CD4-positive, alpha-beta T cell (primary cell): Measurements from ENCODE around the gene VSTM2A. TPM values are rescaled to one million over a fixed set of nuclear protein-coding genes. Genes with fewer than 3 reads are reported as not detected.

ENCODE experiments used
- ATAC-seq: fragments of 200-7000 bp; cut with Tn5 transposase; one replicate; pipeline ENCODE4 v1.10.0; 2022; ENCODE audit warnings: mild to moderate bottlenecking; ENCODE audit not compliant: poor library complexity
- CTCF ChIA-PET: fragments of 350-600 bp; sonication (Branson Sonifier 250); formaldehyde crosslinking; loops from one replicate; lab custom pipeline; 2021; ENCODE audit warnings: antibody characterized with exemption, inconsistent platforms; lab: Charles Lee
- POLR2A ChIA-PET: fragments of 350-600 bp; sonication (Branson Sonifier 250); formaldehyde crosslinking; loops from one replicate; lab custom pipeline; 2021; ENCODE audit warnings: antibody characterized with exemption, inconsistent platforms; lab: Charles Lee
- DNase-seq, 14 experiments: peaks; one replicate each; pipeline ENCODE4 v3.0.0-alpha.2; 2013 to 2020; ENCODE audit warnings: mixed read lengths in 2 of 14
- H3K27ac ChIP-seq, 2 donors: one replicate each; pipeline versions ENCODE4 v1.5.1 to v1.7.0; 2013; ENCODE audit warnings: low read length in 2 of 2, low read depth in 1 of 2, mild to moderate bottlenecking in 1 of 2
- H3K27me3 ChIP-seq, 2 experiments: 1 replicate in 1 of 2; 2 replicates in 1 of 2; pipeline versions ENCODE4 v1.6.1 to v1.7.0; 2013; ENCODE audit warnings: low read length in 2 of 2, control low read depth in 1 of 2, mild to moderate bottlenecking in 1 of 2, moderate library complexity in 1 of 2; ENCODE audit not compliant: insufficient read depth in 2 of 2, control insufficient read depth in 1 of 2
- H3K36me3 ChIP-seq: one replicate; pipeline ENCODE4 v1.6.1; 2013; ENCODE audit warnings: low read length, control low read depth; ENCODE audit not compliant: insufficient read depth
- H3K4me1 ChIP-seq: one replicate; pipeline ENCODE4 v1.6.1; 2013; ENCODE audit warnings: low read length, control low read depth; ENCODE audit not compliant: insufficient read depth
- H3K4me3 ChIP-seq: one replicate; pipeline ENCODE4 v1.5.1; 2013; ENCODE audit warnings: mild to moderate bottlenecking, low read length, moderate library complexity
- H3K9me3 ChIP-seq, 2 experiments: 1 replicate in 1 of 2; 2 replicates in 1 of 2; pipeline versions ENCODE4 v1.6.1 to v1.7.0; 2013; ENCODE audit warnings: low read length in 2 of 2, mild to moderate bottlenecking in 2 of 2, control low read depth in 1 of 2, moderate library complexity in 1 of 2; ENCODE audit not compliant: control insufficient read depth in 1 of 2, insufficient read depth in 1 of 2
- H3K27ac Mint-ChIP-seq: one replicate; pipeline ENCODE4 v1.8.0; 2020; ENCODE audit warnings: mixed read lengths
- H3K27me3 Mint-ChIP-seq: one replicate; pipeline ENCODE4 v1.8.0; 2021; ENCODE audit warnings: mixed read lengths
- H3K36me3 Mint-ChIP-seq: one replicate; pipeline ENCODE4 v1.8.0; 2021; ENCODE audit warnings: low read depth, mixed read lengths
- H3K4me1 Mint-ChIP-seq: one replicate; pipeline ENCODE4 v1.8.0; 2021; ENCODE audit warnings: low read depth, mixed read lengths
- H3K4me3 Mint-ChIP-seq: one replicate; pipeline ENCODE4 v1.8.0; 2020; ENCODE audit warnings: mild to moderate bottlenecking, mixed read lengths
- H3K9me3 Mint-ChIP-seq: one replicate; pipeline ENCODE4 v1.8.0; 2020; ENCODE audit warnings: mixed read lengths
- CTCF ChIP-seq: fragments of 200-600 bp; IDR thresholded peaks from one replicate; pipeline ENCODE4 v1.8.0; 2022; ENCODE audit warnings: antibody characterized with exemption, mild to moderate bottlenecking
- intact Hi-C, 2 experiments: fragments of 100-400 bp; cut with DNase I in 1 of 2; cut with micrococcal nuclease in 1 of 2; formaldehyde crosslinking; loops; one replicate each; pipeline versions ENCODE4 v1.15.1 to v1.9.0; 2023 to 2025; cut with DNase I, micrococcal nuclease
- total RNA-seq, 174 experiments: library from RNA in 2 of 174; stranded (reverse) in 2 of 174; gene quantifications; one replicate each; pipeline ENCODE4 v1.2.3 and lab custom pipeline; 2021 to 2026

VSTM2A gene
- total RNA-seq, 2 experiments from 2014 or later: not detected

- Histone ChIP-seq H3K4me3 (no peak overlapping the region), H3K27me3 (no peaks in the 10 kb centered on the region), H3K9me3 (peaks cover 0 to 6% of the 10 kb centered on the region in 2 experiments), H3K27ac (no peak overlapping the region), H3K36me3 (no peaks in the 10 kb centered on the region), H3K4me1 (no peaks in the 10 kb centered on the region)
- ChIA-PET CTCF (no interaction called here), POLR2A (no interaction called here)
- Mint-ChIP-seq H3K27me3 (no peaks in the 10 kb centered on the region), H3K9me3 (peaks cover 5% of the 10 kb centered on the region), H3K4me1 (no peaks in the 10 kb centered on the region), H3K36me3 (no peaks in the 10 kb centered on the region), H3K4me3 (no peak overlapping the region), H3K27ac (no peak overlapping the region)
- ATAC-seq: no peak
- no peak for DNase-seq
- intact Hi-C loops: no loop called here
- TF ChIP-seq CTCF: no peak
These were observed 21.2 kb downstream of the VSTM2A start for GRCh38 chr7:54563329-54563916.

GRCh38 chr7:54565432-54565831 lies 23.3 kb downstream of the VSTM2A start:
- Mint-ChIP-seq H3K9me3 (peaks cover 9% of the 10 kb centered on the region), H3K4me3 (no peak overlapping the region)

GRCh38 chr7:54581511-54581910 lies 39.3 kb downstream of the VSTM2A start:
- Histone ChIP-seq H3K27ac (no peak overlapping the region), H3K9me3 (no peaks in the 10 kb centered on the region), H3K36me3 (no peaks in the 10 kb centered on the region), H3K4me3 (no peak overlapping the region), H3K4me1 (no peaks in the 10 kb centered on the region), H3K27me3 (no peaks in the 10 kb centered on the region)
- Mint-ChIP-seq H3K27ac (no peak overlapping the region), H3K27me3 (no peaks in the 10 kb centered on the region), H3K4me3 (no peak overlapping the region), H3K4me1 (no peaks in the 10 kb centered on the region), H3K9me3 (peaks cover 7% of the 10 kb centered on the region), H3K36me3 (no peaks in the 10 kb centered on the region)
- intact Hi-C loops: no loop called here
- DNase-seq: no peak
- ATAC-seq: no peak
- ChIA-PET POLR2A (no interaction called here), CTCF (no interaction called here)
- TF ChIP-seq CTCF: no peak

More at GRCh38 chr7:54565432-54565831, 23.3 kb downstream of the VSTM2A start:
- Histone ChIP-seq H3K27me3 (no peaks in the 10 kb centered on the region), H3K27ac (no peak overlapping the region), H3K4me1 (no peaks in the 10 kb centered on the region), H3K36me3 (no peaks in the 10 kb centered on the region), H3K4me3 (no peak overlapping the region), H3K9me3 (peaks cover 0 to 6% of the 10 kb centered on the region in 2 experiments)
- Mint-ChIP-seq H3K27ac (no peak overlapping the region), H3K4me1 (no peaks in the 10 kb centered on the region), H3K36me3 (no peaks in the 10 kb centered on the region), H3K27me3 (no peaks in the 10 kb centered on the region)
- no peak for TF ChIP-seq CTCF
- CTCF ChIA-PET: no interaction called here
- POLR2A ChIA-PET: no interaction called here
- DNase-seq: no peak
- intact Hi-C loops: no loop called here
- ATAC-seq: no peak
